GM12892 (cell line): ENCODE measurements around the gene ATG4A.

ENCODE experiments used
- DNase-seq: peaks from one replicate; pipeline ENCODE4 v3.0.0; 2011; ENCODE audit not compliant: insufficient read length
- FAIRE-seq: peaks from 2 replicates; lab custom pipeline; 2011; peaks lifted over from hg19 to GRCh38; lab: Jason Lieb, UNC
- POLR2A ChIP-seq: IDR thresholded peaks from 2 replicates; pipeline ENCODE4 v1.6.1; 2011; ENCODE audit warnings: low read depth, low read length, control low read depth
- POLR2AphosphoS5 ChIP-seq: IDR thresholded peaks from 2 replicates; pipeline ENCODE4 v1.6.1; 2011; ENCODE audit warnings: low read depth, low read length, control low read depth
- TAF1 ChIP-seq: IDR thresholded peaks from 2 replicates; pipeline ENCODE4 v1.6.1; 2011; ENCODE audit warnings: low read depth, mild to moderate bottlenecking, control low read depth, low read length, borderline replicate concordance

The ATG4A gene

GRCh38 chrX:108081110-108081509 lies 10.5 kb upstream of the ATG4A start:
- DNase-seq (no peak), FAIRE-seq (no peak)
- TF ChIP-seq POLR2AphosphoS5 (no peak), TAF1 (no peak), POLR2A (no peak)

GRCh38 chrX:108087792-108088191 lies 3.8 kb upstream of the ATG4A start:
- TF ChIP-seq POLR2AphosphoS5, result no peak
- no peak for TF ChIP-seq TAF1
- no peak for TF ChIP-seq POLR2A
- FAIRE-seq (no peak), DNase-seq (no peak)

- no peak for TF ChIP-seq POLR2A
- no peak for TF ChIP-seq POLR2AphosphoS5
- no peak for TF ChIP-seq TAF1
- no peak for DNase-seq
- FAIRE-seq, result no peak
Observed at GRCh38 chrX:108088511-108088910, 3.1 kb upstream of the ATG4A start.

GRCh38 chrX:108090491-108091263 lies 901 bp upstream of the ATG4A start:
- FAIRE-seq (peak; percentile 38), DNase-seq (no peak)
- no peak for TF ChIP-seq POLR2AphosphoS5
- TF ChIP-seq TAF1, result no peak
- no peak for TF ChIP-seq POLR2A

- TF ChIP-seq POLR2AphosphoS5, result no peak
- no peak for TF ChIP-seq TAF1
- no peak for TF ChIP-seq POLR2A
- DNase-seq (no peak), FAIRE-seq (peak; percentile 14)
Observed at GRCh38 chrX:108091878-108092291, 307 bp downstream of the ATG4A start.

- DNase-seq, result no peak
- TF ChIP-seq POLR2A (no peak), POLR2AphosphoS5 (no peak), TAF1 (no peak)
- FAIRE-seq, result no peak
Observed at GRCh38 chrX:108097380-108097779, 5.8 kb downstream of the ATG4A start.

GRCh38 chrX:108105473-108105872 lies 13.9 kb downstream of the ATG4A start:
- DNase-seq (no peak), FAIRE-seq (no peak)
- TF ChIP-seq TAF1 (no peak), POLR2AphosphoS5 (no peak), POLR2A (no peak)

- DNase-seq (no peak), FAIRE-seq (no peak)
- no peak for TF ChIP-seq TAF1
- TF ChIP-seq POLR2AphosphoS5, result no peak
- TF ChIP-seq POLR2A, result no peak
Observed at GRCh38 chrX:108114541-108114940, 23.0 kb downstream of the ATG4A start.

GRCh38 chrX:108117988-108118387 lies 26.4 kb downstream of the ATG4A start:
- no peak for DNase-seq
- FAIRE-seq, result no peak
- TF ChIP-seq TAF1, result no peak
- no peak for TF ChIP-seq POLR2AphosphoS5
- TF ChIP-seq POLR2A, result no peak

GRCh38 chrX:108121291-108121690 lies 29.7 kb downstream of the ATG4A start:
- DNase-seq (no peak), FAIRE-seq (no peak)
- TF ChIP-seq POLR2AphosphoS5 (no peak), TAF1 (no peak), POLR2A (no peak)

GRCh38 chrX:108122748-108123147 lies 31.2 kb downstream of the ATG4A start:
- TF ChIP-seq POLR2AphosphoS5 (no peak), POLR2A (no peak), TAF1 (no peak)
- peak; percentile 50 for FAIRE-seq
- DNase-seq, result no peak

GRCh38 chrX:108123591-108124366 lies 32.2 kb downstream of the ATG4A start:
- FAIRE-seq (no peak), DNase-seq (no peak)
- TF ChIP-seq TAF1, result no peak
- no peak for TF ChIP-seq POLR2AphosphoS5
- no peak for TF ChIP-seq POLR2A
